Duodenal mucosa (tissue), 2 donors: Measurements from ENCODE around the gene DYNC2I2.
A peak's percentile ranks its signal among the peaks of the same experiment; 100 is the strongest.
"Not testable (repeated sequence)": the region's sequence is repeated elsewhere in the genome, so short reads cannot be mapped to it uniquely, and the experiment has no call there.

Source experiments
- H3K27ac ChIP-seq: one replicate; pipeline ENCODE4 v1.7.0; 2013; ENCODE audit warnings: low read depth, low read length
- H3K27me3 ChIP-seq, 2 donors: one replicate each; pipeline ENCODE4 v1.7.0; 2013; ENCODE audit warnings: low read length in 2 of 2, control low read depth in 1 of 2; ENCODE audit not compliant: insufficient read depth in 2 of 2, control insufficient read depth in 1 of 2
- H3K36me3 ChIP-seq, 2 donors: one replicate each; pipeline ENCODE4 v1.7.0; 2013; ENCODE audit warnings: low read length in 2 of 2, control low read depth in 1 of 2; ENCODE audit not compliant: insufficient read depth in 2 of 2, control insufficient read depth in 1 of 2
- H3K4me1 ChIP-seq, 2 donors: one replicate each; pipeline ENCODE4 v1.7.0; 2013; ENCODE audit warnings: low read length in 2 of 2, control low read depth in 1 of 2; ENCODE audit not compliant: insufficient read depth in 2 of 2, control insufficient read depth in 1 of 2
- H3K4me3 ChIP-seq, 2 donors: one replicate each; pipeline ENCODE4 v1.7.0; 2013; ENCODE audit warnings: low read length in 2 of 2, low read depth in 1 of 2
- H3K9ac ChIP-seq, 2 donors: one replicate each; pipeline ENCODE4 v1.7.0; 2013; ENCODE audit warnings: low read length in 2 of 2, low read depth in 1 of 2
- H3K9me3 ChIP-seq, 2 donors: one replicate each; pipeline ENCODE4 v1.7.0; 2013; ENCODE audit warnings: low read length in 2 of 2, control low read depth in 1 of 2; ENCODE audit not compliant: control insufficient read depth in 1 of 2

Gene DYNC2I2

DNA sequence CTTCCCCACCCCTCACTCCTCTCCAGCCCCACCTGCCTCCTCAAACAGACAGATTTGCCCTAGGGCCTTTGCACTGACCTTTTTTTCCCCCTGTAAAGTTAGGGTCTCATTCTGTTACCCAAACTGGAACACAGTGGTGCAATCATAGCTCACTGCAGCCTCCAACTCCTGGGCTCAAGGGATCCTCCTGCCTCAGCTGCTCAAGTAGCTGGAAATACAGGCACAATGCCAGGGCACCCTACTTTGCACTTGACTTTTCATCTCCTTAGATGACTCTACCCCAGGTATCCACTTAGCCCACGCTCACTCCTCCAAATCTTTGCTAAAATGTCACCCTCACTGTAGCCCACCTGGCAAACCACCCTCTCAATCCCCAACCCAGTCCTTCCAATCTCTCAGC lies 2.2 kb downstream of the DYNC2I2 start:
- Histone ChIP-seq H3K27ac (no peak overlapping the region), H3K27me3 (no peaks in the 10 kb centered on the region), H3K4me3 (no peak overlapping the region), H3K36me3 (no peaks in the 10 kb centered on the region), H3K9ac (no peak overlapping the region), H3K9me3 (no peaks in the 10 kb centered on the region), H3K4me1 (no peaks in the 10 kb centered on the region)

DNA sequence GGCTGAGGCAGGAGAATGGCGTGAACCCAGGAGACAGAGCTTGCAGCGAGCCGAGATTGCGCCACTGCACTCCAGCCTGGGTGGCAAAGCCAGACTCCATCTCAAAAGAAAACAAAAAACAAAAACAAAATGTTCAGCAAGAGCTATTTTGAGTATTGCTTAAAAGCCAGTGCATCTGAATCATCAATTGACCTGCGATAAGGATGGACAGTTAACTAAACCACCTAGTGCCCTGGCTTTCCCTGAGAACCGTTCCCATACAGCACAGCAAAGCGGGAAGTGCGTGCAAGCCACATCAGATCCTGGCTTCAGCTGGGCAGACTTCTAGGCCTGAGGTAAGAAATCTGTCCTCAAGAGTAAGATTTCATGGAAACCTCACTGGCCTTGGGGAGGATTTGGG lies 2.7 kb downstream of the DYNC2I2 start:
- Histone ChIP-seq H3K4me3 (no peak overlapping the region), H3K27ac (no peak overlapping the region), H3K27me3 (no peaks in the 10 kb centered on the region), H3K9ac (no peak overlapping the region), H3K4me1 (no peaks in the 10 kb centered on the region), H3K9me3 (no peaks in the 10 kb centered on the region), H3K36me3 (no peaks in the 10 kb centered on the region)

DNA sequence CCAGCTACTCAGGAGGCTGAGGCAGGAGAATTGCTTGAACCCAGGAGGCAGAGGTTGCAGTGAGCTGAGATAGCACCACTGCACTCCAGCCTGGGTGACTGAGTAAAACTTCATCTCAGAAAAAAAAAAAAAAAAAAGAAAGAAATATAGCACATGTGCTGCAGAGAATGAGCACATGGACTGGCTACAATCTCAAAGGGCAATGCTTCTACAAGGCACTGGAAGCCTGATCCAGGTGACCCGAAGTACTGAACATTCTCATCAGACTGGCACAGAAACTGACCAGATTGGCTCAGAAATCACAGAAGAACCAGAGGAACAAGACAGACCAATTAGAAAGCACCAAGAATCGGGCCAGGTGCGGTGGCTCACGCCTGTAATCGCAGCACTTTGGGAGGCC lies 4.8 kb downstream of the DYNC2I2 start:
- no peaks in the 10 kb centered on the region for H3K4me1 ChIP-seq

DNA sequence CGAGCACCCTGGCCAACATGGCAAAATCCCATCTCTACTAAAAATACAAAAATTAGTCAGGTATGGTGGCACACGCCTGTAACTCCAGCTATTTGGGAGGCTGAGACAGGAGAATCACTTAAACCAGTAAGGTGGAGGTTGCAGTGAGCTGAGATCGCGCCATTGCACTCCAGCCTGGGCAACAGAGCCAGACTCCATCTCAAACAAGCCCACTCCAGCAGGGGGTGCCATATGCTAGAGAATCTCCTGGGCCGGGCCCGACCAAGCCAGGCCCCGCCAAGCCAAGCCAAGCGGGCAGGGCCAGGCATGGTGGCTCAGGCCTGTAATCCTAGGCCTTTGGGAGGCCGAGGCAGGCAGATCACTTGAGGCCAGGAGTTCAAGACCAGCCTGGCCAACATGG lies 8.4 kb downstream of the DYNC2I2 start:
- not testable (repeated sequence) for H3K27me3 ChIP-seq, H3K4me1 ChIP-seq, H3K9ac ChIP-seq, H3K36me3 ChIP-seq, H3K9me3 ChIP-seq, H3K27ac ChIP-seq, H3K4me3 ChIP-seq

More for the DNA sequence above, 4.8 kb downstream of the DYNC2I2 start:
- H3K9ac ChIP-seq = no peak overlapping the region
- H3K9me3 ChIP-seq = no peaks in the 10 kb centered on the region
- H3K27me3 ChIP-seq = no peaks in the 10 kb centered on the region
- no peak overlapping the region for H3K27ac ChIP-seq
- no peaks in the 10 kb centered on the region for H3K36me3 ChIP-seq
- H3K4me3 ChIP-seq = no peak overlapping the region

DNA sequence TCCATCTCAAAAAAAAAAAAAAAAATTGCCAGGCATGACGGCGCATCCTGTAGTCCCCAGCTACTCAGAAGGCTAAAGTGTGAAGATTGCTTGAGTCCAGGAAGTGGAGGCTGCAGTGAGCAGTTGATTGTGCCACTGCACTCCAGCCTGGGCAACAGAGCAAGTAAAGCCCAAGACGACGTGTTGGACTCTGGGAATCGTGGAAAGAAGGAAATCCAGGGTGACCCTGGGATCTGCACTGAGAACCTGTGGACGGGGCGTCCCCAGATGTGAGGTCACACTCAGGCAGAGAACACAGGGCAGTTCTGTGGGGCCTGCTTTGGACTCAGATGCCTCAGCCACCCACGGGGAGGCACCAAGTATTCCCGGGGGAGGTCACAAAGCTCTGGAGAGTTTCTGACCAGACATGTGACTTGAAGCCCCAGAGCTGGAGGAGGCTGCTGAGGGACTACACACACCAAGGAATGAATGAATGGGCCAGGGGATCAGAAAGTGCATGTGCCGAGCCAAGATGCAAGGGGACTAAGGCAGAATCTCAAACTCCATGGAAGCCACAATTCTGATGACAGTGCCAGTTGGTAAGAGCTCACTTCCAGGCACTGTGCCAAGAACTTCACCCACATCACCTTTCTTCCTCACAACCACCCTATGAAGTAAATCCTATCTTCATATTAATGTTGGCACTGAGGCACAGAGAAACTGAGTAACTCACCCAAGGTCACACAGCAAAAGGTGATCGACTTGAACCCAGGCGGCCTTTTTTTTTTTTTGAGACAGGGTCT lies 12.9 kb downstream of the DYNC2I2 start:
- no peaks in the 10 kb centered on the region for H3K4me1 ChIP-seq
- no peak overlapping the region for H3K9ac ChIP-seq
- H3K4me3 ChIP-seq = no peak overlapping the region
- H3K36me3 ChIP-seq = peaks cover 0 to 7% of the 10 kb centered on the region in 2 donors
- no peak overlapping the region for H3K27ac ChIP-seq
- H3K9me3 ChIP-seq = no peaks in the 10 kb centered on the region
- H3K27me3 ChIP-seq = no peaks in the 10 kb centered on the region

DNA sequence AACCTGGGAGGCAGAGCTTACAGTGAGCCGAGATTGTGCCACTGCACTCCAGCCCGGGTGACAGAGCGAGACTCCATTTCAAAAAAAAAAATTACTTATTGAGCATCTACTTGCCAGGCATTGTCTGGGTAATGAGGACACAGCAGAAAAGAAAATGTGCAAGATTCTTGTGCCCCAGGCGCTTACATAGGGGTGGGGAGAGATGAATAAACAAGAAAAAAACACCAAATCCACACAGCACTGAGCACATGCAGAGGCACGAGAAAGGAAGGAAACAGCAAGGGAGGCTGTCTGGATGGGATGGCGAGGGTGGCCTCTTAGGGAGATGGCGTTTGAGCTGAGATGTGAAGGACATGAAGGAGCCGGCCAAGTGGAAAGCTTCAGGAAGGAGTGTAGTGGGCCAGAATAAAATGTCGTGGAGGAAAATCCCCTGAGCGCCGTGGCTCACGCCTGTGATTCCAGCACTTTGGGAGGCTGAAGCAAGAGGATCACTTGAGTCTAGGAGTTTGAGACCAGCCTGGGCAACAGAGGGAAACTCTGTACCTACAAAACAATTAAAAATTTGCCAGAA lies 13.9 kb downstream of the DYNC2I2 start:
- Histone ChIP-seq H3K9me3 (no peaks in the 10 kb centered on the region), H3K4me1 (no peaks in the 10 kb centered on the region), H3K27ac (no peak overlapping the region), H3K27me3 (no peaks in the 10 kb centered on the region), H3K9ac (no peak overlapping the region), H3K4me3 (no peak overlapping the region), H3K36me3 (peaks cover 0 to 10% of the 10 kb centered on the region in 2 donors)

DNA sequence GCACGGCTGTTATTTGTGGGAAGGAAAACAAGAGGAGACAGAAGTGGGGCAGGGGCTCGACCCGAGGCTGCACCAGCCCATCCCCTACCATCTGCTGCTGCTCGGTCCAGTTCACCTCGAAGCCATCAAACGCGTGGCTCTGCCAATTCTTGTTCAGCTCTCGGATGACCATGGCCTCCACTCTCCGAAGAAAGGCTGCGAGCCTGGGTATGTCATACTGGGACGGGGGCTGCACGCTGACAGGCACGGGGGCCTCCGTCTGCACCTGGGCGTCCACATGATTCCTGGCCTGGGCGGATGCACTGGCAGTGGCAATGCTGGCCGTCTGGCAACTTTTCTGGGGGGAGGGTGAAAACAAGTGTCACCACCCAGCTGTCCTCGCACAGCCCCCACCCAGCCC lies 16.0 kb downstream of the DYNC2I2 start:
- no peak overlapping the region for H3K4me3 ChIP-seq
- no peak overlapping the region for H3K27ac ChIP-seq
- H3K9me3 ChIP-seq = no peaks in the 10 kb centered on the region
- peaks cover 0 to 17% of the 10 kb centered on the region in 2 donors for H3K36me3 ChIP-seq
- H3K9ac ChIP-seq = no peak overlapping the region
- no peaks in the 10 kb centered on the region for H3K27me3 ChIP-seq
- H3K4me1 ChIP-seq = peaks cover 6 to 10% of the 10 kb centered on the region in 2 donors

DNA sequence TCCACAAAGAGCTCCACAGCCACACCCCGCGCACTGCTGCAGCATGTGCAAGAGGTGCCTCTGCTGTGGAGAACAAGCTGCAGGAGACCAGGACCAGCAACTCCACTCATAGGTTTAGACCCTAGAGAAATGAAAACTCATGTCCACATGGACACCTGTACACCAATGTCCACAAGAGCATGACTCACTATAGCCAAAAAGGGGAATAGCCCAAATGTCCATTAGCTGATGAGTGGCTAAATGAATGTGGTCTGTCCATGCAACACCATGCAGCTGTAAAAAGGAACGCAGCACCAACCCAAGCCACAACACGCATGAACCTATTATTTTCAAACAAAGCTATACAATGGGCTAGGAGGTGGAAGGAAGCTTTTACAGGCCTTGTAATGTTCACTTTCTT lies 18.1 kb downstream of the DYNC2I2 start:
- H3K4me3 ChIP-seq = no peak overlapping the region
- H3K9me3 ChIP-seq = no peaks in the 10 kb centered on the region
- peaks cover 0 to 26% of the 10 kb centered on the region in 2 donors for H3K36me3 ChIP-seq
- H3K9ac ChIP-seq = no peak overlapping the region
- no peak overlapping the region for H3K27ac ChIP-seq
- H3K27me3 ChIP-seq = no peaks in the 10 kb centered on the region
- peaks cover 23 to 24% of the 10 kb centered on the region in 2 donors for H3K4me1 ChIP-seq

DNA sequence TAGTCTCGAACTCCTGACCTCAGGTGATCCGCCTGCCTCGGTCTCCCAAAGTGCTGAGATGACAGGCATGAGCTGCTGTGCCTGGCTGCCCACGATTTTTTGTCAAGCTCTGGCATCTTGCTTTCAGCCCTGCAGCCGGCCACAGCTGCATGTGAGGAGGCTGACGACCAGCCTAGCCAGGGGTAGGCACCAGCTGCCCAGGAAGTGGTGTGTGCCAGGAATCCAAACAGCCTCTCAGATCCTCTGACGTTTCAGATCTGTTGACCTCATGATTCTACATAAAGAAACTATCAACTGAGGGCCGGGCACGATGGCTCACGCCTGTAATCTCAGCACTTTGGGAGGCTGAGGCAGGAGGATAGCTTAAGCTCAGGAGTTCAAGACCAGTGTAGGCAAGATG lies 19.0 kb downstream of the DYNC2I2 start:
- Histone ChIP-seq H3K4me1 (peaks cover 23 to 28% of the 10 kb centered on the region in 2 donors), H3K36me3 (peaks cover 3 to 35% of the 10 kb centered on the region in 2 donors), H3K27me3 (no peaks in the 10 kb centered on the region), H3K27ac (no peak overlapping the region), H3K9ac (no peak overlapping the region), H3K4me3 (no peak overlapping the region), H3K9me3 (no peaks in the 10 kb centered on the region)

DNA sequence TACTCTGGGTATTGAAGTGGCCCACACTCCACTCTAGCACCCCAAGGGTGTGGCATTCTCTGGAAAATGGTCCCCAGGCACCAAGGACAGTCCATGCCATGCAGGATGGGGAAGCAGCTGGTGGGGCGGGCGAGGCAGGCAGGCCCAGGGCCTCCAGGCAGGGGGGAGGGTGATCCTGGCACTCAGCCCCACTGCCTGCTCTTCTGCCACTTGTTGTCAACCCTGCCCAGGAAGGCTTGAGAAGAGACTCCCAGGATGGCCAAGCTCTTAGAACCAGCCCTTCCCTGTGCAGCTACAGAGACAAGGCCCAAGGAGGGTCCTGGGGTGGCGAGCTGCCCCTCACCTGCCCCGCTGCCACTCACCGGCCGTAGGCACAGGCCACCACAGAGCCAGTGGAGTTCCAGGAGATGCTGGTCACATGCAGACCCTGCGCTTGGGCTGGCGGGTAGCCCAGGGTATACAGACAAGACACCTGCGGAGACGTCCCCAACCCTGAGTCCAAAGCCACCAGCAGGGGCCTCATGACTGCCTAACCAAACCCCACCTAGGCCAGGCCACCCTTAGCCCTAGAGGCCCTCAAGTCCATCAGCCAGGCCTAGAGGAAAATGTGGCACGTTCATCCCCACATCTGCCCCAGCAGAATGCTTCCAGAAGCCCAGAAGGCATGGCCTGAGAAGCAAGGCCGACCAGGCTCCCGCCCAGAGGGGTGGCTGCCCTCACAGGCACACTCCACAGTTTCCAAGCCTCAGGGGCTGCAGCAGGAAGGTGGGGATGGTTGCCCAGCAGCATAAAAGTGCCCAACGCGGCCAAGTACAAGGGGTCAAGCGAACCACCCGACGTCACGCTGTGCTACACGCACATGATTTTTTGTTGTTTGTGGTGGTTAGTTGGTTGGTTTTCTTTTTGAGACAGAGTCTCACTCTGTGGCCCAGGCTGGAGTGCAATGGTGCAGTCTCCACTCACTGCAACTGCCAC lies 19.8 kb downstream of the DYNC2I2 start:
- peaks cover 11 to 44% of the 10 kb centered on the region in 2 donors for H3K36me3 ChIP-seq
- no peak overlapping the region for H3K4me3 ChIP-seq
- H3K4me1 ChIP-seq = peaks cover 23 to 28% of the 10 kb centered on the region in 2 donors
- no peaks in the 10 kb centered on the region for H3K9me3 ChIP-seq
- peak overlapping the region in 1 of 2 donors; percentile 18 for H3K9ac ChIP-seq
- no peak overlapping the region for H3K27ac ChIP-seq
- no peaks in the 10 kb centered on the region for H3K27me3 ChIP-seq
